ENCODE results near the gene RIPPLY3.

GRCh38 chr21:36966821-36967768, 39.4 kb upstream of the RIPPLY3 start:
- TF ChIP-seq CTCF (tag by site-specific recombination; IDR thresholded peaks at IDR 0.05) (no peak), MEIS1 (CRISPR knock-in tag; IDR thresholded peaks at IDR 0.05; ENCODE audit: borderline replicate concordance) (no peak)

All from HEK293 (cell line).